Osteoblast (primary cell): ENCODE results near the gene DAP. TPM values are rescaled to one million over a fixed set of nuclear protein-coding genes. Genes with fewer than 3 reads are reported as not detected.

ENCODE experiments used
- DNase-seq: peaks from one replicate; pipeline ENCODE4 v3.0.0; 2011; ENCODE audit warnings: low spot score, mixed read lengths; ENCODE audit not compliant: insufficient read length; ENCODE audit errors: missing footprints
- H2AFZ ChIP-seq: 2 replicates; pipeline ENCODE4 v1.6.0; 2011; ENCODE audit warnings: mild to moderate bottlenecking, low read length
- H3K27ac ChIP-seq: 2 replicates; pipeline ENCODE4 v1.5.1; 2011; ENCODE audit warnings: mild to moderate bottlenecking, low read depth, low read length, moderate library complexity
- H3K27me3 ChIP-seq: 2 replicates; pipeline ENCODE4 v1.6.0; 2012; ENCODE audit warnings: mild to moderate bottlenecking, control low read depth, inconsistent platforms, low read length, moderate library complexity; ENCODE audit not compliant: insufficient read depth
- H3K36me3 ChIP-seq: 2 replicates; pipeline ENCODE4 v1.5.1; 2011; ENCODE audit warnings: mild to moderate bottlenecking, low read length, control low read depth, moderate library complexity; ENCODE audit not compliant: insufficient read depth
- H3K4me1 ChIP-seq: 2 replicates; pipeline ENCODE4 v1.5.1; 2011; ENCODE audit warnings: mild to moderate bottlenecking, low read length, control low read depth, moderate library complexity; ENCODE audit not compliant: insufficient read depth
- H3K4me2 ChIP-seq: 2 replicates; pipeline ENCODE4 v1.6.0; 2011; ENCODE audit warnings: mild to moderate bottlenecking, low read length; ENCODE audit not compliant: insufficient read depth
- H3K4me3 ChIP-seq: fragments of 200-600 bp; sonication (generic); 3 replicates; pipeline ENCODE4 v1.5.1; 2012; ENCODE audit warnings: mild to moderate bottlenecking, low read length, inconsistent platforms; ENCODE audit not compliant: insufficient read depth
- H3K79me2 ChIP-seq: 2 replicates; pipeline ENCODE4 v1.6.0; 2012; ENCODE audit warnings: mild to moderate bottlenecking, low read length, control low read depth, inconsistent platforms; ENCODE audit not compliant: insufficient read depth
- H3K9me3 ChIP-seq: 2 replicates; pipeline ENCODE4 v1.5.1; 2011; ENCODE audit warnings: low read depth, low read length, control low read depth
- H4K20me1 ChIP-seq: 2 replicates; pipeline ENCODE4 v1.6.0; 2012; ENCODE audit warnings: mild to moderate bottlenecking, low read length, control low read depth; ENCODE audit not compliant: insufficient read depth
- CTCF ChIP-seq: IDR thresholded peaks from 2 replicates; pipeline ENCODE4 v1.5.1; 2011; ENCODE audit warnings: mild to moderate bottlenecking, low read depth, low read length, moderate library complexity; ENCODE audit errors: extremely low read depth
- small RNA-seq: library from RNA; depleted of rRNA; stranded (forward); fragments of <200 nt; gene quantifications from one replicate; pipeline ENCODE3, GENCODE V24; 2012
- total RNA-seq: library from RNA; depleted of rRNA; stranded (reverse); fragments of >200 nt; gene quantifications from 2 replicates; pipeline ENCODE4 v1.2.3, GENCODE V29; 2012

The DAP gene
- total RNA-seq, 1 donor: 31.1 TPM

GRCh38 chr5:10630126-10630525 is 130.9 kb downstream of the DAP start:
- Histone ChIP-seq H3K9me3 (no peaks in the 10 kb centered on the region), H3K27me3 (no peaks in the 10 kb centered on the region), H3K79me2 (no peaks in the 10 kb centered on the region), H3K4me1 (peaks cover 16% of the 10 kb centered on the region), H2AFZ (no peak overlapping the region), H3K27ac (no peak overlapping the region), H3K36me3 (no peaks in the 10 kb centered on the region), H4K20me1 (no peaks in the 10 kb centered on the region), H3K4me2 (no peak overlapping the region), H3K4me3 (no peak overlapping the region)
- no peak for TF ChIP-seq CTCF
- DNase-seq: no peak

GRCh38 chr5:10629682-10630081 is 131.4 kb downstream of the DAP start:
- H3K4me1 ChIP-seq: peaks cover 13% of the 10 kb centered on the region
- no peak overlapping the region for H3K27ac ChIP-seq
- no peaks in the 10 kb centered on the region for H3K79me2 ChIP-seq
- no peaks in the 10 kb centered on the region for H3K36me3 ChIP-seq
- no peaks in the 10 kb centered on the region for H3K9me3 ChIP-seq
- TF ChIP-seq CTCF: no peak
- no peaks in the 10 kb centered on the region for H4K20me1 ChIP-seq
- no peak for DNase-seq
- no peak overlapping the region for H3K4me2 ChIP-seq
- no peak overlapping the region for H3K4me3 ChIP-seq
- no peak overlapping the region for H2AFZ ChIP-seq
- H3K27me3 ChIP-seq: no peaks in the 10 kb centered on the region

Small RNA genes lying within 50 kb of the gene (small RNA-seq; reads per million reads assigned to genes)
- not detected for gene AC012629.4

Other genes starting within 250 kb of the DAP start
- gene ANKRD33B, start 197.2 kb downstream of the DAP start, total RNA-seq: 5.1 and 5.6 TPM in 2 replicates